ENCODE measurements around the gene DHX9.

- TF ChIP-seq, protein P1, sequence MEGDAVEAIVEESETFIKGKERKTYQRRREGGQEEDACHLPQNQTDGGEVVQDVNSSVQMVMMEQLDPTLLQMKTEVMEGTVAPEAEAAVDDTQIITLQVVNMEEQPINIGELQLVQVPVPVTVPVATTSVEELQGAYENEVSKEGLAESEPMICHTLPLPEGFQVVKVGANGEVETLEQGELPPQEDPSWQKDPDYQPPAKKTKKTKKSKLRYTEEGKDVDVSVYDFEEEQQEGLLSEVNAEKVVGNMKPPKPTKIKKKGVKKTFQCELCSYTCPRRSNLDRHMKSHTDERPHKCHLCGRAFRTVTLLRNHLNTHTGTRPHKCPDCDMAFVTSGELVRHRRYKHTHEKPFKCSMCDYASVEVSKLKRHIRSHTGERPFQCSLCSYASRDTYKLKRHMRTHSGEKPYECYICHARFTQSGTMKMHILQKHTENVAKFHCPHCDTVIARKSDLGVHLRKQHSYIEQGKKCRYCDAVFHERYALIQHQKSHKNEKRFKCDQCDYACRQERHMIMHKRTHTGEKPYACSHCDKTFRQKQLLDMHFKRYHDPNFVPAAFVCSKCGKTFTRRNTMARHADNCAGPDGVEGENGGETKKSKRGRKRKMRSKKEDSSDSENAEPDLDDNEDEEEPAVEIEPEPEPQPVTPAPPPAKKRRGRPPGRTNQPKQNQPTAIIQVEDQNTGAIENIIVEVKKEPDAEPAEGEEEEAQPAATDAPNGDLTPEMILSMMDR (IDR thresholded peaks at IDR 0.05 in 2 of 3, conservative IDR thresholded peaks at IDR 0.05 in 1 of 3; ENCODE audit: control insufficient read depth in 2 of 3, extremely low read depth in 1 of 3, insufficient read depth in 1 of 3, low read depth in 3 of 3, low read length in 3 of 3): no peak
- TF ChIP-seq CHD1 (IDR thresholded peaks at IDR 0.05; ENCODE audit: low read depth, low read length) (no peak), ZSCAN29 (IDR thresholded peaks at IDR 0.05) (no peak), SIX5 (IDR thresholded peaks at IDR 0.05; ENCODE audit: low read depth, low read length, severe bottlenecking) (no peak), CEBPB (IDR thresholded peaks at IDR 0.05; ENCODE audit: borderline replicate concordance in 1 of 2, low read depth in 2 of 2, low read length in 2 of 2) (no peak)
These were observed 6.7 kb downstream of the DHX9 start for GRCh38 chr1:182845894-182846293.
